Gastrocnemius medialis (tissue), 4 donors: ENCODE data around the gene HLA-DQB1. TPM values are rescaled to one million over a fixed set of nuclear protein-coding genes. Genes with fewer than 3 reads are reported as not detected.

ENCODE experiments used
- ATAC-seq, 2 donors: fragments of 150-250 bp; one replicate each; pipeline ENCODE4 v1.9.1; 2016
- DNase-seq, 2 donors: peaks; one replicate each; pipeline ENCODE4 v3.0.0-alpha.2; 2019
- H3K27ac ChIP-seq, 4 donors: fragments of 200-600 bp; sonication (generic); 1 replicate in 1 of 4; 2 replicates in 3 of 4; pipeline ENCODE4 v1.5.1; 2016 to 2018; ENCODE audit warnings: mild to moderate bottlenecking in 2 of 4, moderate library complexity in 1 of 4
- H3K27me3 ChIP-seq, 3 donors: fragments of 200-600 bp; sonication (generic) in 2 of 3; 1 replicate in 1 of 3; 2 replicates in 2 of 3; pipeline versions ENCODE4 v1.5.1 to v1.6.0; 2016 to 2019; ENCODE audit warnings: mild to moderate bottlenecking in 1 of 3, moderate library complexity in 1 of 3
- H3K36me3 ChIP-seq, 2 donors: fragments of 200-600 bp; sonication (generic) in 1 of 2; one replicate each; pipeline ENCODE4 v1.5.1; 2017 to 2018
- H3K4me1 ChIP-seq, 2 donors: fragments of 200-600 bp; sonication (generic) in 1 of 2; one replicate each; pipeline ENCODE4 v1.5.1; 2016 to 2017; ENCODE audit warnings: mild to moderate bottlenecking in 2 of 2
- H3K4me3 ChIP-seq, 4 donors: fragments of 200-600 bp; sonication (generic) in 3 of 4; 1 replicate in 1 of 4; 2 replicates in 3 of 4; pipeline ENCODE4 v1.5.1; 2016 to 2019; ENCODE audit warnings: mild to moderate bottlenecking in 2 of 4
- H3K9me3 ChIP-seq, 3 donors: fragments of 200-600 bp; sonication (generic) in 2 of 3; 1 replicate in 1 of 3; 2 replicates in 2 of 3; pipeline ENCODE4 v1.5.1; 2016 to 2019
- CTCF ChIP-seq, 5 experiments: fragments of 450-650 bp in 3 of 5; fragments of 200-600 bp in 2 of 5; sonication (generic) in 2 of 5; IDR thresholded peaks in 4 of 5; conservative IDR thresholded peaks in 1 of 5; 1 replicate in 4 of 5; 2 replicates in 1 of 5; pipeline ENCODE4 v1.5.1; 2016 to 2019; ENCODE audit warnings: antibody characterized with exemption in 5 of 5, mild to moderate bottlenecking in 3 of 5, moderate library complexity in 3 of 5
- POLR2A ChIP-seq, 2 donors: fragments of 450-650 bp; IDR thresholded peaks; one replicate each; pipeline ENCODE4 v1.6.1; 2017; ENCODE audit warnings: antibody characterized with exemption in 2 of 2, mild to moderate bottlenecking in 2 of 2, moderate library complexity in 2 of 2
- in situ Hi-C, 4 donors: fragments of 200-750 bp; cut with MboI; loops; one replicate each; pipeline versions ENCODE4 v1.15.0 to v1.8.0; 2017; ENCODE audit warnings: low sequenced_read_pairs in 4 of 4
- intact Hi-C: fragments of 100-400 bp; cut with DNase I; formaldehyde crosslinking; loops from one replicate; pipeline ENCODE4 v1.15.1; 2023; ENCODE audit warnings: low total_unique reads
- total RNA-seq, 4 donors: library from RNA; depleted of rRNA; stranded (reverse); fragments of >200 nt; gene quantifications; one replicate each; pipeline versions ENCODE4 v1.1.0 to v1.2.3, GENCODE V29; 2016

The HLA-DQB1 gene
- total RNA-seq, 4 donors from 2014 or later = 0.22 to 2.2 (median 0.91) TPM

- no peak overlapping the region for H3K27ac ChIP-seq
- no peaks in the 10 kb centered on the region for H3K4me1 ChIP-seq
- H3K36me3 ChIP-seq = no peaks in the 10 kb centered on the region
- TF ChIP-seq CTCF (IDR thresholded peaks at IDR 0.05 in 4 of 5, conservative IDR thresholded peaks at IDR 0.05 in 1 of 5) = no peak
- no peak for TF ChIP-seq POLR2A (IDR thresholded peaks at IDR 0.05)
- in situ Hi-C loops = loop anchor here in 2 of 4 donors (5.0 kb wide), 1 partner anchor 97 kb away; the partner anchor contains the start of gene HLA-DQB2 (in 2 of the 2)
- H3K4me3 ChIP-seq = no peak overlapping the region
- ATAC-seq (no peak), DNase-seq (no peak)
- H3K27me3 ChIP-seq = no peaks in the 10 kb centered on the region
- H3K9me3 ChIP-seq = no peaks in the 10 kb centered on the region
- intact Hi-C loops = no loop called here
These were observed 1.6 kb downstream of the HLA-DQB1 start for GRCh38 chr6:32664827-32665362.

GRCh38 chr6:32664354-32664753 is 2.1 kb downstream of the HLA-DQB1 start:
- ATAC-seq = no peak
- Histone ChIP-seq H3K9me3 (no peaks in the 10 kb centered on the region), H3K27ac (no peak overlapping the region), H3K27me3 (no peaks in the 10 kb centered on the region), H3K4me1 (no peaks in the 10 kb centered on the region), H3K4me3 (no peak overlapping the region), H3K36me3 (no peaks in the 10 kb centered on the region)
- intact Hi-C loops = no loop called here
- no peak for DNase-seq
- in situ Hi-C loops = loop anchor here in 1 of 4 donors (5.0 kb wide), 1 partner anchor 98 kb away; the partner anchor contains the start of gene HLA-DQB2
- no peak for TF ChIP-seq POLR2A (IDR thresholded peaks at IDR 0.05)
- no peak for TF ChIP-seq CTCF (IDR thresholded peaks at IDR 0.05 in 4 of 5, conservative IDR thresholded peaks at IDR 0.05 in 1 of 5)

DNA sequence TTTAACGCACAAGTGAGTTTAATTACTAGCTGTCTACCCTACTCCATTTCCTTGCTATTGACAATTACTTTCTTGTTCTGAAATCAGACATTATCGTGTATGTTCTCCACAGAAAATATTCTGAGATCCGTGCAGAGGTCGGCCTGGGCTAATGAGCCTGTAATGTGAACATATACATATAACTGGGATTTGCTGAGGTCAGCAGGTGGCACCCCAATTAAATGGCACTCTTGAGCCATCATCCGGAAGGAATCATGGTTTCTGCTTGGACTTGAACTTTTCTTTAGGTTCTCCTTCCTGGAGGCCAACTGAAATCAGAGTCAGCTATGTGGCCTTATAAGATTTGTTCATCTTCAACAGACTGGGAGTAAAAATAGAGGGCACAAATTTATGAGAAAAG is 3.6 kb downstream of the HLA-DQB1 start:
- H3K4me1 ChIP-seq = no peaks in the 10 kb centered on the region
- TF ChIP-seq CTCF (IDR thresholded peaks at IDR 0.05 in 4 of 5, conservative IDR thresholded peaks at IDR 0.05 in 1 of 5) (no peak), POLR2A (IDR thresholded peaks at IDR 0.05) (no peak)
- H3K4me3 ChIP-seq = no peak overlapping the region
- H3K27ac ChIP-seq = no peak overlapping the region
- in situ Hi-C loops (loop anchor here in 1 of 4 donors (5.0 kb wide), 1 partner anchor 99 kb away; the partner anchor contains the start of gene HLA-DQB2), intact Hi-C loops (loop anchor here (2.0 kb wide), 1 partner anchor 98 kb away; no protein-coding TSS in a partner anchor)
- H3K27me3 ChIP-seq = no peaks in the 10 kb centered on the region
- H3K9me3 ChIP-seq = no peaks in the 10 kb centered on the region
- ATAC-seq = no peak
- DNase-seq = no peak
- no peaks in the 10 kb centered on the region for H3K36me3 ChIP-seq

DNA sequence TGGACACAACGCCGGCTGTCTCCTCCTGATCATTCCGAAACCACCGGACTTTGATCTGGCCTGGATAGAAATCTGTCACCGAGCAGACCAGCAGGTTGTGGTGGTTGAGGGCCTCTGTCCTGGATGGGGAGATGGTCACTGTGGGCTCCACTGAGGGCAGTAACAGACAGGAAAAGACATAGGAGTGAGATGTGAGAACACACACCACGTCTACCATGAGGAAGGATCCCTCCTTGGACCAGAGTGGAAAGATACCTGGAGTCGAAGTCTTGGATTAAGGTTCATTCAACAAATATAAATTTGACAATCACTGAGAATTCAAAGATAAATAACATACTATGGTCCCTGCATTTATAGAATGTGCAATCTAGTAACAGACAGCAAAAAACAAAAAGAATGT is 4.4 kb downstream of the HLA-DQB1 start:
- intact Hi-C loops = loop anchor here (2.0 kb wide), 1 partner anchor 99 kb away; no protein-coding TSS in a partner anchor
- H3K27ac ChIP-seq = no peak overlapping the region
- DNase-seq (no peak), ATAC-seq (no peak)
- H3K27me3 ChIP-seq = no peaks in the 10 kb centered on the region
- no peaks in the 10 kb centered on the region for H3K9me3 ChIP-seq
- no peaks in the 10 kb centered on the region for H3K36me3 ChIP-seq
- no peaks in the 10 kb centered on the region for H3K4me1 ChIP-seq
- H3K4me3 ChIP-seq = no peak overlapping the region
- TF ChIP-seq CTCF (IDR thresholded peaks at IDR 0.05 in 4 of 5, conservative IDR thresholded peaks at IDR 0.05 in 1 of 5) (no peak), POLR2A (IDR thresholded peaks at IDR 0.05) (no peak)
- in situ Hi-C loops = loop anchor here in 1 of 4 donors (5.0 kb wide), 1 partner anchor 100 kb away; the partner anchor contains the start of gene HLA-DQB2
